WI38 (cell line): ENCODE data around the gene LRP1B.

ENCODE experiments used
- H3K4me3 ChIP-seq: 2 replicates; pipeline ENCODE4 v1.5.1; 2011; ENCODE audit warnings: low read depth, mild to moderate bottlenecking, control low read depth, low read length
- TF ChIP-seq, protein P1 (sequence below): IDR thresholded peaks from 2 replicates; pipeline ENCODE4 v1.5.1; 2012; ENCODE audit warnings: low read depth, mild to moderate bottlenecking, control low read depth, low read length

The LRP1B gene

DNA sequence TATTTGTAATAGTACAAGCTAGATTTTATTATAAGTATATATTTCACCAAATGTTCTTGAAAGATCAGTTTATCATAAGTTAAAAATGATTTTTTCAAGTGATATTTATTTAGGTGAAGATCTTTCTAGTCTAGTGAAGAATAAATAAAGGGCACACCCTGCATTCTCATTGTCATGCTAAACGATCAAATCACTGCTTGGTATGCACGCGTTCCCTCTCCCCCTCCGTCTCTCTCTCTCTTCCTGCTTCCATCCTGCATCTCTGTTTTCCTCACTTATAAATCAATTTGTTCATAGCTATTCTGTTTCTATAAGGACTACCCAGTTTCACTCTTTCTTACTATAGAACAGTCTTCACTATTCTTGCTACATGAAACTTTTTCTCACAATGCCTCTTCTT lies 1067.4 kb downstream of the LRP1B start:
- no peak overlapping the region for H3K4me3 ChIP-seq
- TF ChIP-seq, protein P1, sequence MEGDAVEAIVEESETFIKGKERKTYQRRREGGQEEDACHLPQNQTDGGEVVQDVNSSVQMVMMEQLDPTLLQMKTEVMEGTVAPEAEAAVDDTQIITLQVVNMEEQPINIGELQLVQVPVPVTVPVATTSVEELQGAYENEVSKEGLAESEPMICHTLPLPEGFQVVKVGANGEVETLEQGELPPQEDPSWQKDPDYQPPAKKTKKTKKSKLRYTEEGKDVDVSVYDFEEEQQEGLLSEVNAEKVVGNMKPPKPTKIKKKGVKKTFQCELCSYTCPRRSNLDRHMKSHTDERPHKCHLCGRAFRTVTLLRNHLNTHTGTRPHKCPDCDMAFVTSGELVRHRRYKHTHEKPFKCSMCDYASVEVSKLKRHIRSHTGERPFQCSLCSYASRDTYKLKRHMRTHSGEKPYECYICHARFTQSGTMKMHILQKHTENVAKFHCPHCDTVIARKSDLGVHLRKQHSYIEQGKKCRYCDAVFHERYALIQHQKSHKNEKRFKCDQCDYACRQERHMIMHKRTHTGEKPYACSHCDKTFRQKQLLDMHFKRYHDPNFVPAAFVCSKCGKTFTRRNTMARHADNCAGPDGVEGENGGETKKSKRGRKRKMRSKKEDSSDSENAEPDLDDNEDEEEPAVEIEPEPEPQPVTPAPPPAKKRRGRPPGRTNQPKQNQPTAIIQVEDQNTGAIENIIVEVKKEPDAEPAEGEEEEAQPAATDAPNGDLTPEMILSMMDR, result no peak

DNA sequence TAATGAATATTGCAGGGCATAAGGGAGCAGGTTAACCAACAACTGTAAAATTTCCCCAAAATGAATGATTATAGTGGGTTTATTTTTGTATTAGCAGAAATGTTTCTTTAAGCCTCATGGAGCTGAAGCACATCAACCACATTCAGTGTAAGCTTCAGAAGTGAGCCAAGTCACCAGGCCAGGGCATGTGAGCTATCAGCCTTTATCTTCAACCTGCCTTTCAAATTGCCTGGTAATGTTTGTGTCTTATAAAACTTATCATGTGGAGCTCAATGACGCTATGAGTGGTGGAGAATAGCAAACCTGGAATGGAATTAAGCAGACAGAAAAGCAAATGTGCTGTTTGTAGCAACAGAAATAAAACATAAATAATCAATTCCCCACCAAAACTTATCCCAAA lies 1068.4 kb downstream of the LRP1B start:
- TF ChIP-seq, protein P1, result no peak
- no peak overlapping the region for H3K4me3 ChIP-seq

DNA sequence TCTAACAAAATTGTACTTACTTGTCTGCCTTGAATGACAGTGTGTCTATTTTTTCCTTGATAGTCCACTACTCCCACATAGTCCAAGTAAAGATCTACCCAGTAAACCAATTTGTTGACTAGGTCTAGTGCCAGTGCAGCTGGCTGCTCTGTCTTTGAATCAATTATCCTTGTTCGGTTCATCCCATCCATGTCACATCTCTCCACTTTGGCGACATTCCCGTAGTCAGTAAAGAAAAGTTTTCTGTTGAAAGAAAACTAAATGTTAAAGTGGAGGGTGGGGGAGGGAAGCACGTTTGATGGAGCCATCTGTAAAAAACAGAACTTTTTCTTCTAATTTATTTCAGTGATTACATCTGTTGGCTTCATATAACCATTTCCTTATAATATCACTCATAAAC lies 1068.8 kb downstream of the LRP1B start:
- no peak overlapping the region for H3K4me3 ChIP-seq
- TF ChIP-seq, protein P1, result no peak

DNA sequence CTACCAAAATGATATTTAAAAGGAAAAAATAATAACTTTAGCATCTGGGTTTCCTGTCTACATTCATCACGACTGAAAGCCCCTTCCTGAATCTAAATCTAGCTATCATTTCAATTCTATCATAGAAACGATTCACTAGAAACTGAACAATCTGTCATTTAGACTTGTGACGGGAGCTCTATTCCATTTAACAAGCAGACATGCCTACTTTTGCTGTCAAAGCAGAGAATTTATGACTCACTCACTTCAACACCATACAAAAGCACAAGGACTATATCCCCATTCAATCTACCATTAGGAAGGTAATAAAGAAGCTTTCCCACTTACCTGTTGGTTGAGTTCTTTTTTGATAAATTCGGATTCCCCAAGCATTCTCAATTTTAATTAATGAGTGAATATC lies 1072.3 kb downstream of the LRP1B start:
- no peak overlapping the region for H3K4me3 ChIP-seq
- TF ChIP-seq, protein P1, result no peak

DNA sequence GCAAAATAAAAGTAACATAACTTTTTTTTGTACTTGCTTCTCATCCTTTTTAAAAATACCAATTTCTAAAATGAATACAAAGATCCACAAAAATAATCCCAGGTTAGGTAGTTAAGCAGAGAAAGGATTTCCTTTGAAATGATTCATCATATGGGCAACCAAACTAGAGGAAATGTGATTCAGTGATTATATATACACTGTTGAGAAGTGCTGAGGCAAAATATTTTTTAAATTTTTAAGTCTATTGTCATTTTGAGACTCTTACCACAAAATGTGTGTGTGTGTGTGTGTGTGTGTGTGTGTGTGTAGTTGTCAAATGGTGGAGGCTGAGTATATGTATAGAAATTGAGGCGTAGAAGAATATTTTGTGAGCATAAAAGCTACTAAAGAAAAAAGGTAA lies 1075.3 kb downstream of the LRP1B start:
- H3K4me3 ChIP-seq, result no peak overlapping the region
- TF ChIP-seq, protein P1, result no peak

DNA sequence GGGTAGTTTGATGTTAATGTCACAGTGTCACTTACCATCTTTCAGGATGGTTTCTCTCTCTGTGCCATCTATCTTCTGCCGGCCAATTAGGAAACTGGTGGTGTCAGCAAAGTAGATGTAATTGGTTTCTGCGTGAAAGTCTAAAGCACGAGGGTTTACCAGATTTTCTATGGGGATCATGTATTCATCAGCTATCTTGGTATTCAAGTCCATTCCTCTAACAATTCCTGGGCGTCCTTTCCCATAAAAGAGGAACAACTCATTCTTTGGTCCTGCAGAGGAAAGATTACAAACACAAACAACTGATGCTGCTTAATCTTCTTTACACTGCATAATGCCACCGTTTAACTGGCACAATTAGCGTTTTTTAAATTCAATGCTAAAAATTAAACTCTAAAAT lies 1081.9 kb downstream of the LRP1B start:
- TF ChIP-seq, protein P1, result no peak

DNA sequence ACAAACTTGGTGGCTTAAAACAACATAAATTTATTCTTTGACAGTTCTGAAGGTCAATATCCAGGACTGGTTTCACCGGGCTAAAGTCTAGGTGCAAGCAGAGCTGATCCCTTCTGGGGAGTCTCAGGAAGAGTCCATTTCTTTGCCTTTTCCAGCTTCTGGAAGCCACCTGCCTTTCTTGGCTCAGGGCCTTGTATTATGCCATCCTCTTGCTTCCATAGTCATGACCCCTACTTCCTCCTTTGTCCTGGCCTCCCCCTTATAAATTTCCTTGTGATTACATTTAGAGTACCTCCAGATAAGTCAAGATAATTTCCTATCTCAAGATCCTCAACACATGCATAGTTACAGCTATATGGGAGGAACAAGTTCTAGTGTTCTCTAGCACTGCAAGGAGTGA lies 1089.5 kb downstream of the LRP1B start:
- TF ChIP-seq, protein P1, result no peak
- no peak overlapping the region for H3K4me3 ChIP-seq

More for the DNA sequence above, 1081.9 kb downstream of the LRP1B start:
- no peak overlapping the region for H3K4me3 ChIP-seq
